Neural progenitor cell (in vitro differentiated cells): Measurements from ENCODE around the gene BCL2L13.

Source experiments
- CTCF ChIP-seq: fragments of 200-600 bp; sonication (generic); IDR thresholded peaks from 2 replicates; pipeline ENCODE4 v1.5.1; 2017; ENCODE audit warnings: antibody characterized with exemption, mild to moderate bottlenecking
- EZH2 ChIP-seq: fragments of 200-600 bp; sonication (generic); IDR thresholded peaks from 2 replicates; pipeline ENCODE4 v1.6.1; 2017; ENCODE audit warnings: antibody characterized with exemption, mild to moderate bottlenecking, moderate library complexity
- EZH2phosphoT487 ChIP-seq: fragments of 200-600 bp; sonication (generic); IDR thresholded peaks from 2 replicates; pipeline ENCODE4 v1.6.1; 2017; ENCODE audit warnings: antibody characterized with exemption

GRCh38 chr22:17724678-17725499 is 86.3 kb downstream of the BCL2L13 start:
- TF ChIP-seq EZH2phosphoT487 (no peak), CTCF (no peak), EZH2 (no peak)
